Measurements from ENCODE around the gene RIC1.

- no peak for TF ChIP-seq CTCF (conservative IDR thresholded peaks at IDR 0.05)
- no peak for TF ChIP-seq ZFX (IDR thresholded peaks at IDR 0.05)
Observed at GRCh38 chr9:5787220-5787619, 158.3 kb downstream of the RIC1 start.
